IMR-90 (cell line): ENCODE measurements around the gene ADGRD1. TPM values are rescaled to one million over a fixed set of nuclear protein-coding genes. Genes with fewer than 3 reads are reported as not detected.

Source experiments
- ATAC-seq: fragments of 200-7000 bp; cut with Tn5 transposase; 2 replicates; pipeline ENCODE4 v1.9.1; 2020; ENCODE audit warnings: low read depth, mild to moderate bottlenecking, moderate library complexity
- BruUV-seq: library from RNA; stranded (reverse); fragments of 400-500 nt; replicated peaks from 2 replicates; lab custom pipeline; 2021; lab: Mats Ljungman, UMichigan
- CTCF ChIA-PET: fragments of 300-600 bp; formaldehyde crosslinking; extraction: SDS; loops from one replicate; lab custom pipeline; 2021; ENCODE audit warnings: antibody characterized with exemption; lab: Yijun Ruan, JAX
- POLR2A ChIA-PET: fragments of 300-600 bp; sonication (Branson Sonifier 250); formaldehyde crosslinking; loops from one replicate; lab custom pipeline; 2022; ENCODE audit warnings: antibody characterized with exemption; ENCODE audit not compliant: unreplicated experiment; lab: Charles Lee
- DNase-seq: peaks from one replicate; pipeline ENCODE4 v3.0.0; 2013
- H2AFZ ChIP-seq: replicated peaks from 2 replicates; pipeline ENCODE3; 2013; ENCODE audit warnings: low read length, mild to moderate bottlenecking; ENCODE audit not compliant: poor library complexity
- H2AK5ac ChIP-seq: 2 replicates; pipeline ENCODE4 v1.6.1; 2013; ENCODE audit warnings: low read depth, low read length, inconsistent platforms
- H2AK9ac ChIP-seq: replicated peaks from 2 replicates; pipeline ENCODE3; 2013; ENCODE audit warnings: mild to moderate bottlenecking, low read depth, low read length, moderate library complexity; ENCODE audit not compliant: poor library complexity
- H2BK120ac ChIP-seq: 2 replicates; pipeline ENCODE4 v1.6.1; 2013; ENCODE audit warnings: low read depth, low read length, inconsistent platforms
- H2BK15ac ChIP-seq: 3 replicates; pipeline ENCODE4 v1.6.1; 2013; ENCODE audit warnings: low read depth, low read length, inconsistent platforms
- H2BK20ac ChIP-seq: 2 replicates; pipeline ENCODE4 v1.6.1; 2013; ENCODE audit warnings: low read depth, mild to moderate bottlenecking, inconsistent platforms, low read length, moderate library complexity
- H2BK5ac ChIP-seq: 2 replicates; pipeline ENCODE4 v1.6.1; 2013; ENCODE audit warnings: mild to moderate bottlenecking, low read depth, low read length, inconsistent platforms; ENCODE audit not compliant: poor library complexity, severe bottlenecking
- H3K14ac ChIP-seq: replicated peaks from 2 replicates; pipeline ENCODE4 v1.6.1; 2013; ENCODE audit warnings: low read depth, low read length, inconsistent platforms
- H3K18ac ChIP-seq: 2 replicates; pipeline ENCODE4 v1.6.1; 2013; ENCODE audit warnings: low read depth, low read length, control low read depth
- H3K23ac ChIP-seq: 2 replicates; pipeline ENCODE4 v1.6.1; 2013; ENCODE audit warnings: low read depth, low read length, inconsistent platforms
- H3K27ac ChIP-seq: 2 replicates; pipeline ENCODE4 v1.5.1; 2013; ENCODE audit warnings: mild to moderate bottlenecking, control low read depth, low read length; ENCODE audit not compliant: insufficient read depth
- H3K27me3 ChIP-seq: 2 replicates; pipeline ENCODE4 v1.6.1; 2013; ENCODE audit warnings: low read length; ENCODE audit not compliant: control insufficient read depth, insufficient read depth
- H3K36me3 ChIP-seq: 2 replicates; pipeline ENCODE4 v1.6.1; 2013; ENCODE audit warnings: low read length, mixed read lengths; ENCODE audit not compliant: control insufficient read depth, insufficient read depth
- H3K4ac ChIP-seq: 2 replicates; pipeline ENCODE4 v1.6.1; 2013; ENCODE audit warnings: low read depth, low read length, inconsistent platforms
- H3K4me1 ChIP-seq: 2 replicates; pipeline ENCODE4 v1.6.1; 2013; ENCODE audit warnings: low read length, mixed read lengths; ENCODE audit not compliant: control insufficient read depth, insufficient read depth
- H3K4me2 ChIP-seq: 2 replicates; pipeline ENCODE4 v1.6.1; 2013; ENCODE audit warnings: low read depth, mild to moderate bottlenecking, control low read depth, low read length, moderate library complexity
- H3K4me3 ChIP-seq: 2 replicates; pipeline ENCODE4 v1.5.1; 2013; ENCODE audit warnings: low read depth, mild to moderate bottlenecking, control low read depth, low read length, moderate library complexity; ENCODE audit not compliant: insufficient read depth
- H3K56ac ChIP-seq: 2 replicates; pipeline ENCODE4 v1.6.1; 2013; ENCODE audit warnings: low read length, inconsistent platforms; ENCODE audit not compliant: insufficient read depth; ENCODE audit errors: extremely low read depth
- H3K79me1 ChIP-seq, 2 experiments: 2 replicates each; pipeline ENCODE4 v1.6.1; 2013; ENCODE audit warnings: low read length in 2 of 2, inconsistent platforms in 1 of 2, low read depth in 1 of 2
- H3K9ac ChIP-seq: 2 replicates; pipeline ENCODE4 v1.6.1; 2013; ENCODE audit warnings: low read depth, low read length, control low read depth
- H3K9me1 ChIP-seq: 2 replicates; pipeline ENCODE4 v1.6.1; 2013; ENCODE audit warnings: low read length, inconsistent platforms; ENCODE audit not compliant: insufficient read depth
- H3K9me3 ChIP-seq: 2 replicates; pipeline ENCODE4 v1.6.1; 2013; ENCODE audit warnings: low read length; ENCODE audit not compliant: control insufficient read depth, insufficient read depth
- H4K20me1 ChIP-seq: 2 replicates; pipeline ENCODE4 v1.6.1; 2013; ENCODE audit warnings: low read length, inconsistent platforms; ENCODE audit not compliant: insufficient read depth
- H4K5ac ChIP-seq: 2 replicates; pipeline ENCODE4 v1.6.1; 2013; ENCODE audit warnings: mild to moderate bottlenecking, low read depth, low read length, control low read depth
- H4K8ac ChIP-seq, 2 experiments: 2 replicates each; pipeline ENCODE4 v1.6.1; 2013; ENCODE audit warnings: low read depth in 2 of 2, low read length in 2 of 2, control low read depth in 1 of 2, inconsistent platforms in 1 of 2
- H4K91ac ChIP-seq: 2 replicates; pipeline ENCODE4 v1.6.1; 2013; ENCODE audit warnings: low read depth, low read length, inconsistent platforms; ENCODE audit not compliant: insufficient read depth
- BHLHE40 ChIP-seq: fragments of 150-350 bp; IDR thresholded peaks from 2 replicates; pipeline ENCODE4 v1.6.1; 2016; ENCODE audit warnings: mild to moderate bottlenecking, low read depth, low read length
- CEBPB ChIP-seq: IDR thresholded peaks from 2 replicates; pipeline ENCODE4 v1.6.1; 2012; ENCODE audit warnings: low read depth, low read length, improper control_type of control experiment
- CHD1 ChIP-seq: IDR thresholded peaks from 2 replicates; pipeline ENCODE4 v1.6.1; 2012; ENCODE audit warnings: low read depth, low read length, improper control_type of control experiment
- FOS ChIP-seq: fragments of 150-350 bp; IDR thresholded peaks from 2 replicates; pipeline ENCODE4 v1.6.1; 2016; ENCODE audit warnings: low read depth, low read length
- MAFK ChIP-seq: IDR thresholded peaks from 2 replicates; pipeline ENCODE4 v1.6.1; 2012; ENCODE audit warnings: low read depth, low read length, improper control_type of control experiment
- MAZ ChIP-seq: IDR thresholded peaks from 2 replicates; pipeline ENCODE4 v1.6.1; 2012; ENCODE audit warnings: low read depth, mild to moderate bottlenecking, low read length, improper control_type of control experiment, moderate library complexity, borderline replicate concordance
- MXI1 ChIP-seq: IDR thresholded peaks from 2 replicates; pipeline ENCODE4 v1.6.1; 2012; ENCODE audit warnings: low read depth, mild to moderate bottlenecking, low read length, moderate library complexity, borderline replicate concordance
- NFE2L2 ChIP-seq: fragments of 150-350 bp; IDR thresholded peaks from 2 replicates; pipeline ENCODE4 v1.6.1; 2016; ENCODE audit warnings: low read depth, mild to moderate bottlenecking, low read length
- POLR2A ChIP-seq: IDR thresholded peaks from 2 replicates; pipeline ENCODE4 v1.6.1; 2012; ENCODE audit warnings: mild to moderate bottlenecking, low read depth, low read length
- RAD21 ChIP-seq: IDR thresholded peaks from 2 replicates; pipeline ENCODE4 v1.6.1; 2012; ENCODE audit warnings: low read length, improper control_type of control experiment
- RCOR1 ChIP-seq: IDR thresholded peaks from 2 replicates; pipeline ENCODE4 v1.6.1; 2012; ENCODE audit warnings: mild to moderate bottlenecking, low read length, improper control_type of control experiment; ENCODE audit not compliant: insufficient replicate concordance
- RFX5 ChIP-seq: IDR thresholded peaks from 2 replicates; pipeline ENCODE4 v1.8.0; 2012; ENCODE audit warnings: low read depth, mild to moderate bottlenecking, low read length, moderate library complexity
- SMC3 ChIP-seq: fragments of 150-350 bp; IDR thresholded peaks from 2 replicates; pipeline ENCODE4 v1.6.1; 2016; ENCODE audit warnings: low read depth, mild to moderate bottlenecking, antibody characterized with exemption, low read length, moderate library complexity
- dilution Hi-C: fragments of 300-500 bp; cut with HindIII; formaldehyde crosslinking; loops from one replicate; pipeline ENCODE4 v1.14.3; 2018; ENCODE audit warnings: low sequenced_read_pairs; ENCODE audit not compliant: unreplicated experiment
- in situ Hi-C: fragments of 300-500 bp; cut with MboI; formaldehyde crosslinking; loops from 3 replicates; pipeline ENCODE4 v1.14.3; 2019; ENCODE audit warnings: low sequenced_read_pairs, inconsistent platforms, mixed read lengths
- intact Hi-C: fragments of 100-400 bp; cut with micrococcal nuclease; formaldehyde crosslinking; loops from 2 replicates; pipeline ENCODE4 v1.10.0; 2022
- polyA plus RNA-seq, 3 experiments: library from polyadenylated mRNA; depleted of rRNA; stranded (reverse); fragments of >200 nt; gene quantifications; 2 replicates each; pipeline ENCODE4 v1.2.3, GENCODE V29; 2012; ENCODE audit warnings: low replicate concordance in 1 of 3
- total RNA-seq: library from RNA; depleted of rRNA; stranded (reverse); fragments of >200 nt; gene quantifications from 2 replicates; pipeline ENCODE4 v1.2.3, GENCODE V29; 2012
- TF ChIP-seq, protein P1 (sequence below): conservative IDR thresholded peaks from 2 replicates; pipeline ENCODE4 v1.5.1; 2012; ENCODE audit warnings: mild to moderate bottlenecking, low read depth, low read length, improper control_type of control experiment
- TF ChIP-seq, protein P2 (sequence below): fragments of 150-350 bp; IDR thresholded peaks from 2 replicates; pipeline ENCODE4 v1.6.1; 2016; ENCODE audit warnings: low read depth, mild to moderate bottlenecking, low read length, moderate library complexity, borderline replicate concordance
- TF ChIP-seq, protein P3 (sequence below): fragments of 150-350 bp; IDR thresholded peaks from 2 replicates; pipeline ENCODE4 v1.6.1; 2017; ENCODE audit warnings: mild to moderate bottlenecking, antibody characterized with exemption, low read length, low read depth

ADGRD1 gene
- total and polyA plus RNA-seq, 2 of the 4 experiments (the other 2 are of a cell fraction): not detected

DNA sequence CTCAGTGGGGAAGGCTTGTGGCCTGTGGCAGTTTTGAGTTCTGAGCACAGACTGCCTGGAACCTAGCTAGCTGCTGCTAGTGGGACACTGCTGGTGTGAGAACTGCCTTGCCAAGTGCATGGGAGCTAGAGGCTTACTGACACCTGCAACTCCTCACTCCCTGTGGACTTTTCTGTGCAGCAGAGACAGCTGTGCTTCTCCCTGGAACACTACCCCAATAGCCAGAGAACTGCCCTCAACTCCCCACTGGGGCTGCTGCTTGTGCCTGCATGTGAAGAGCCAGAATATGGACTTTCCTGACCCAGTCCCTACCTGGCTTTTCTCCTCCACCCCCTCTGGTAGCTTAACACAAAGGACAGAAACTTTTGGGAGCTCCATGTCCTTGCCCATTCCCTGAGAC lies 222.6 kb downstream of the ADGRD1 start:
- Histone ChIP-seq H3K18ac (no peak overlapping the region), H2BK15ac (no peak overlapping the region), H3K4ac (no peak overlapping the region), H4K20me1 (no peaks in the 10 kb centered on the region), H4K91ac (no peak overlapping the region), H3K36me3 (no peaks in the 10 kb centered on the region), H3K23ac (no peak overlapping the region), H2BK20ac (no peak overlapping the region), H3K9ac (no peak overlapping the region), H3K9me1 (no peaks in the 10 kb centered on the region), H2AK5ac (no peak overlapping the region), H3K27ac (no peak overlapping the region), H3K27me3 (no peaks in the 10 kb centered on the region), H3K14ac (no peak overlapping the region), H3K9me3 (peaks cover 20% of the 10 kb centered on the region), H3K4me3 (no peak overlapping the region), H3K4me2 (no peak overlapping the region), H2AK9ac (no peak overlapping the region), H4K5ac (no peak overlapping the region), H2BK5ac (no peak overlapping the region), H3K4me1 (no peaks in the 10 kb centered on the region), H2AFZ (no peak overlapping the region), H3K79me1 (no peaks in the 10 kb centered on the region), H3K56ac (no peak overlapping the region), H4K8ac (no peak overlapping the region), H2BK120ac (no peak overlapping the region)
- in situ Hi-C loops (no loop called here), intact Hi-C loops (no loop called here), dilution Hi-C loops (no loop called here)
- ChIA-PET POLR2A (no interaction called here), CTCF (no interaction called here)
- ATAC-seq (no peak), DNase-seq (no peak)
- no TSS peak for BruUV-seq
- no peak for TF ChIP-seq CEBPB
- TF ChIP-seq MXI1: no peak
- TF ChIP-seq, protein P1, sequence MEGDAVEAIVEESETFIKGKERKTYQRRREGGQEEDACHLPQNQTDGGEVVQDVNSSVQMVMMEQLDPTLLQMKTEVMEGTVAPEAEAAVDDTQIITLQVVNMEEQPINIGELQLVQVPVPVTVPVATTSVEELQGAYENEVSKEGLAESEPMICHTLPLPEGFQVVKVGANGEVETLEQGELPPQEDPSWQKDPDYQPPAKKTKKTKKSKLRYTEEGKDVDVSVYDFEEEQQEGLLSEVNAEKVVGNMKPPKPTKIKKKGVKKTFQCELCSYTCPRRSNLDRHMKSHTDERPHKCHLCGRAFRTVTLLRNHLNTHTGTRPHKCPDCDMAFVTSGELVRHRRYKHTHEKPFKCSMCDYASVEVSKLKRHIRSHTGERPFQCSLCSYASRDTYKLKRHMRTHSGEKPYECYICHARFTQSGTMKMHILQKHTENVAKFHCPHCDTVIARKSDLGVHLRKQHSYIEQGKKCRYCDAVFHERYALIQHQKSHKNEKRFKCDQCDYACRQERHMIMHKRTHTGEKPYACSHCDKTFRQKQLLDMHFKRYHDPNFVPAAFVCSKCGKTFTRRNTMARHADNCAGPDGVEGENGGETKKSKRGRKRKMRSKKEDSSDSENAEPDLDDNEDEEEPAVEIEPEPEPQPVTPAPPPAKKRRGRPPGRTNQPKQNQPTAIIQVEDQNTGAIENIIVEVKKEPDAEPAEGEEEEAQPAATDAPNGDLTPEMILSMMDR: no peak
- TF ChIP-seq NFE2L2: no peak
- TF ChIP-seq SMC3: no peak
- TF ChIP-seq, protein P2, sequence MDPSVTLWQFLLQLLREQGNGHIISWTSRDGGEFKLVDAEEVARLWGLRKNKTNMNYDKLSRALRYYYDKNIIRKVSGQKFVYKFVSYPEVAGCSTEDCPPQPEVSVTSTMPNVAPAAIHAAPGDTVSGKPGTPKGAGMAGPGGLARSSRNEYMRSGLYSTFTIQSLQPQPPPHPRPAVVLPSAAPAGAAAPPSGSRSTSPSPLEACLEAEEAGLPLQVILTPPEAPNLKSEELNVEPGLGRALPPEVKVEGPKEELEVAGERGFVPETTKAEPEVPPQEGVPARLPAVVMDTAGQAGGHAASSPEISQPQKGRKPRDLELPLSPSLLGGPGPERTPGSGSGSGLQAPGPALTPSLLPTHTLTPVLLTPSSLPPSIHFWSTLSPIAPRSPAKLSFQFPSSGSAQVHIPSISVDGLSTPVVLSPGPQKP: no peak
- no peak for TF ChIP-seq RFX5
- TF ChIP-seq MAZ: no peak
- TF ChIP-seq CHD1: no peak
- no peak for TF ChIP-seq MAFK
- TF ChIP-seq RAD21: no peak
- TF ChIP-seq RCOR1: no peak
- TF ChIP-seq, protein P3, sequence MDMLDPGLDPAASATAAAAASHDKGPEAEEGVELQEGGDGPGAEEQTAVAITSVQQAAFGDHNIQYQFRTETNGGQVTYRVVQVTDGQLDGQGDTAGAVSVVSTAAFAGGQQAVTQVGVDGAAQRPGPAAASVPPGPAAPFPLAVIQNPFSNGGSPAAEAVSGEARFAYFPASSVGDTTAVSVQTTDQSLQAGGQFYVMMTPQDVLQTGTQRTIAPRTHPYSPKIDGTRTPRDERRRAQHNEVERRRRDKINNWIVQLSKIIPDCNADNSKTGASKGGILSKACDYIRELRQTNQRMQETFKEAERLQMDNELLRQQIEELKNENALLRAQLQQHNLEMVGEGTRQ: no peak
- TF ChIP-seq FOS: no peak
- TF ChIP-seq POLR2A: no peak
- TF ChIP-seq BHLHE40: no peak
